Right atrium auricular region (tissue), 2 donors: Measurements from ENCODE around the gene GJB6. TPM values are rescaled to one million over a fixed set of nuclear protein-coding genes. Genes with fewer than 3 reads are reported as not detected.

Experiments
- DNase-seq: peaks from one replicate; pipeline ENCODE4 v3.0.0-alpha.2; 2019; ENCODE audit warnings: low spot score
- H3K27ac ChIP-seq, 2 donors: fragments of 200-600 bp; sonication (generic); 1 replicate in 1 of 2; 2 replicates in 1 of 2; pipeline ENCODE4 v1.5.1; 2016 to 2019
- H3K27me3 ChIP-seq, 2 donors: fragments of 200-600 bp; sonication (generic); one replicate each; pipeline versions ENCODE4 v1.5.1 to v1.6.0; 2017 to 2019
- H3K36me3 ChIP-seq: fragments of 200-600 bp; sonication (generic); one replicate; pipeline ENCODE4 v1.5.1; 2016
- H3K4me1 ChIP-seq, 2 donors: fragments of 200-600 bp; sonication (generic); one replicate each; pipeline versions ENCODE4 v1.5.1 to v1.6.0; 2017 to 2019
- H3K4me3 ChIP-seq, 2 donors: fragments of 200-600 bp; sonication (generic); 1 replicate in 1 of 2; 2 replicates in 1 of 2; pipeline ENCODE4 v1.5.1; 2017 to 2019; ENCODE audit warnings: mild to moderate bottlenecking in 1 of 2, moderate library complexity in 1 of 2
- H3K9me3 ChIP-seq, 2 donors: fragments of 200-600 bp; sonication (generic); one replicate each; pipeline ENCODE4 v1.5.1; 2019
- total RNA-seq, 2 donors: library from RNA; depleted of rRNA; stranded (reverse); fragments of >200 nt; gene quantifications; one replicate each; pipeline ENCODE4 v1.1.0, GENCODE V29; 2016
- TF ChIP-seq, protein P1 (sequence below), 2 donors: fragments of 200-600 bp; sonication (generic); IDR thresholded peaks; one replicate each; pipeline ENCODE4 v1.5.1; 2019; ENCODE audit warnings: antibody characterized with exemption in 2 of 2

Gene GJB6
- total RNA-seq, 2 donors from 2014 or later = not detected

DNA sequence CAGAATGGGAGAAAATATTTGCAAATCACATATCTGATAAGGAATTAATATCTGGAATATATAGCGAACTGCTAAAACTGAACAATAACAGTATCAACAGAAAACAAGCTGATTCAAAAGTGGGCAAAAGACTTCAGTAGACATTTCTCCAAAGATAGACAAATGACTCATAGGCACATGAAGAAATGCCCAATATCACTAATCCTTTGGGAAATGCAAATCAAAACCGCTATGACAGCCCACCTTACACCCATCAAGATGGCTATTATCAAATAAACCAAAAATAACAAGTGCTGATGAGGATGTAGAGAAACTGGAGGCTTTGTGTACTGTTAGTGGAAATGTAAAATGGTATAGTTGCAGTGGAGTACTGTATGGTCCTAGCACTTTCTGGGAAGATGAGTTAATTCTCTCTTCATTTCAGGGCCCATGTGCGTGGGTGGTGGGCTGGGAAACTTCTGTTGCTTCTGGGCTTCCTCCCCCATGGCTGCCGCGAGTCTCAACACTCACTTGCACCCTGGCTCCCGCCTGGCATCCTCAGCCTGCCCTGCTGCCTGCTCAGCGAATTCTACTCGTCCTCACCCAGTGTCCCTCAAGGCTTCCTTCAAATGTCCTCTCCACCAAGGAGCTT is 58.9 kb downstream of the GJB6 start:
- H3K4me3 ChIP-seq = no peak overlapping the region
- no peak for DNase-seq
- peaks cover 0 to 4% of the 10 kb centered on the region in 2 donors for H3K27me3 ChIP-seq
- no peak overlapping the region for H3K27ac ChIP-seq
- TF ChIP-seq, protein P1, sequence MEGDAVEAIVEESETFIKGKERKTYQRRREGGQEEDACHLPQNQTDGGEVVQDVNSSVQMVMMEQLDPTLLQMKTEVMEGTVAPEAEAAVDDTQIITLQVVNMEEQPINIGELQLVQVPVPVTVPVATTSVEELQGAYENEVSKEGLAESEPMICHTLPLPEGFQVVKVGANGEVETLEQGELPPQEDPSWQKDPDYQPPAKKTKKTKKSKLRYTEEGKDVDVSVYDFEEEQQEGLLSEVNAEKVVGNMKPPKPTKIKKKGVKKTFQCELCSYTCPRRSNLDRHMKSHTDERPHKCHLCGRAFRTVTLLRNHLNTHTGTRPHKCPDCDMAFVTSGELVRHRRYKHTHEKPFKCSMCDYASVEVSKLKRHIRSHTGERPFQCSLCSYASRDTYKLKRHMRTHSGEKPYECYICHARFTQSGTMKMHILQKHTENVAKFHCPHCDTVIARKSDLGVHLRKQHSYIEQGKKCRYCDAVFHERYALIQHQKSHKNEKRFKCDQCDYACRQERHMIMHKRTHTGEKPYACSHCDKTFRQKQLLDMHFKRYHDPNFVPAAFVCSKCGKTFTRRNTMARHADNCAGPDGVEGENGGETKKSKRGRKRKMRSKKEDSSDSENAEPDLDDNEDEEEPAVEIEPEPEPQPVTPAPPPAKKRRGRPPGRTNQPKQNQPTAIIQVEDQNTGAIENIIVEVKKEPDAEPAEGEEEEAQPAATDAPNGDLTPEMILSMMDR (IDR thresholded peaks at IDR 0.05) = no peak
- H3K9me3 ChIP-seq = no peaks in the 10 kb centered on the region
- no peaks in the 10 kb centered on the region for H3K4me1 ChIP-seq
- no peaks in the 10 kb centered on the region for H3K36me3 ChIP-seq

Other genes with a start within 250 kb of the GJB6 start
- gene GJA3, start 71.3 kb downstream of the GJB6 start, total RNA-seq = 1 to 10 TPM; 3.2 to 8.5 TPM
- gene GJB2, start 39.4 kb downstream of the GJB6 start, total RNA-seq = under 1 TPM in 1 of 2 donors, not detected in 1; 0.20 TPM